Measurements from ENCODE around the gene BCL2A1. TPM values are rescaled to one million over a fixed set of nuclear protein-coding genes. Genes with fewer than 3 reads are reported as not detected.
"Not testable (repeated sequence)": the region's sequence is repeated elsewhere in the genome, so short reads cannot be mapped to it uniquely, and the experiment has no call there.

BCL2A1 gene
- total RNA-seq, 4 donors from 2014 or later, result 0.97 to 12.6 (median 1.3) TPM; not detected in 1

DNA sequence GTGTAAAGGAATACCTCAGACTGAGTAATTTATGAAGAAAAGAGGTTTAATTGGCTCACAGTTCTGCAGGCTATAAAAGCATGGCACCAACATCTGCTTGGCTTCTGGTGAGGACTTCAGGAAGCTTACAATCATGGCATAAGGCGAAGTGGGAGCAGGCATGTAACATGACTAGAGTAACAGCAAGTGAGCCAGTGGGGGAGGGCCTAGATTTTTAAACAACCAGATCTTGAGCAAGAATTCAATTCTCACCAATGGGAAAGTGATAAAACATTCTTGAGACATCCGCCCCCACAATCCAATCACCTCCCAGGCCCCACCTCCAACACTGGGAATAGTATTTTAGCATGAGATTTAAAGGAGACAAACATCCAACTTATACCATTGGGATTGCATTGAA, 44.2 kb upstream of the BCL2A1 start:
- Histone ChIP-seq H3K27ac (no peak overlapping the region), H3K36me3 (no peaks in the 10 kb centered on the region), H3K9me3 (no peaks in the 10 kb centered on the region), H3K4me3 (no peak overlapping the region), H3K27me3 (no peaks in the 10 kb centered on the region), H3K4me1 (no peaks in the 10 kb centered on the region)
- intact Hi-C loops (cut with DNase I; ENCODE audit: low total_unique reads), result no loop called here
- TF ChIP-seq, protein P1, sequence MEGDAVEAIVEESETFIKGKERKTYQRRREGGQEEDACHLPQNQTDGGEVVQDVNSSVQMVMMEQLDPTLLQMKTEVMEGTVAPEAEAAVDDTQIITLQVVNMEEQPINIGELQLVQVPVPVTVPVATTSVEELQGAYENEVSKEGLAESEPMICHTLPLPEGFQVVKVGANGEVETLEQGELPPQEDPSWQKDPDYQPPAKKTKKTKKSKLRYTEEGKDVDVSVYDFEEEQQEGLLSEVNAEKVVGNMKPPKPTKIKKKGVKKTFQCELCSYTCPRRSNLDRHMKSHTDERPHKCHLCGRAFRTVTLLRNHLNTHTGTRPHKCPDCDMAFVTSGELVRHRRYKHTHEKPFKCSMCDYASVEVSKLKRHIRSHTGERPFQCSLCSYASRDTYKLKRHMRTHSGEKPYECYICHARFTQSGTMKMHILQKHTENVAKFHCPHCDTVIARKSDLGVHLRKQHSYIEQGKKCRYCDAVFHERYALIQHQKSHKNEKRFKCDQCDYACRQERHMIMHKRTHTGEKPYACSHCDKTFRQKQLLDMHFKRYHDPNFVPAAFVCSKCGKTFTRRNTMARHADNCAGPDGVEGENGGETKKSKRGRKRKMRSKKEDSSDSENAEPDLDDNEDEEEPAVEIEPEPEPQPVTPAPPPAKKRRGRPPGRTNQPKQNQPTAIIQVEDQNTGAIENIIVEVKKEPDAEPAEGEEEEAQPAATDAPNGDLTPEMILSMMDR (IDR thresholded peaks at IDR 0.05), result no peak
- TF ChIP-seq POLR2A (IDR thresholded peaks at IDR 0.05), result no peak
- no peak for DNase-seq

DNA sequence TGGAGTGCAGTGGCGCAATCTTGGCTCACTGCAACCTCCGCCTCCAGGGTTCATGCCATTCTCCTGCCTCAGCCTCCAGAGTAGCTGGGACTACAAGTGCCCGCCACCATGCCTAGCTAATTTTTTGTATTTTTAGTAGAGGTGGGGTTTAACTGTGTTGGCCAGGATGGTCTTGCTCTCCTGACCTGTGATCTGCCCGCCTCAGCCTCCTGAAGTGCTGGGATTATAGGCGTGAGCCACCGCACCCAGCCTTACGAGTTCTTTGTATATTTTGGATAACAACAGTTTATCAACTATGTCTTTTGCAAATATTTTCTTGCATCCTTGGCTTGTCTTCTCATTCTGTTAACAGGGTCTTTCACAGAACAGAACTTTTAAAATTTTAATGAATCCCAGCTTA, 43.2 kb upstream of the BCL2A1 start:
- H3K27me3 ChIP-seq; H3K4me3 ChIP-seq; H3K4me1 ChIP-seq; DNase-seq; H3K36me3 ChIP-seq; H3K27ac ChIP-seq; H3K9me3 ChIP-seq; intact Hi-C loops (cut with DNase I; ENCODE audit: low total_unique reads): not testable (repeated sequence)

DNA sequence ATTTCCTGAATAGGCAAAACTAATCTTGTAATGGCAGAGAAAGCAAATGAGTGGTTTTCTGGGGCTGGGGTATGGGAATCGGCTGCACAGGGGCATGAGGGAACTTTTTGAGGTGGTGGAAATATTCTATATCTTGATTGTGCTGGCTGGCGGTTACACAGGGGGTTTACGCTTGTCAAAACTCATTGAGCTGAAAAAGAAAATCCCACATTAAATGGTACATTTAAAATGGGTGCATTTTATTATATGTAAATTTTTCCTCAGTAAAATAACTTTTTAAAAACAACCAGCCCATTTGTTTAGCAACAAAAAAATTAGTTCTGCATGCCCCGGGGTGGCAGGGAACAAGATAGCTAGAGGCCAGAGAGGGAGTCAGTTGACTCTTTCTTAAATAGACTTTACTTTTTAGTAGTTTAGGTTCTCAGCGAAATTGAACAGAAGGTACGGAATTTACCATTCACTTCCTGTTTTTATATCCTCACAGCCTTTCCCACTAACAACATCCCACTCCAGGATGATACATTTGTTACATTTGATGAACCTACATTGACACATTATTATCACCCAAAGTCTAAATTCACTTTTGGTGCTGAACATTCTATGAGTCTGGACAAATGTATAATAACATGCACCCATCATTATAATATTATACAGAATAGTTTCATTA, 41.2 kb upstream of the BCL2A1 start:
- DNase-seq, result no peak

DNA sequence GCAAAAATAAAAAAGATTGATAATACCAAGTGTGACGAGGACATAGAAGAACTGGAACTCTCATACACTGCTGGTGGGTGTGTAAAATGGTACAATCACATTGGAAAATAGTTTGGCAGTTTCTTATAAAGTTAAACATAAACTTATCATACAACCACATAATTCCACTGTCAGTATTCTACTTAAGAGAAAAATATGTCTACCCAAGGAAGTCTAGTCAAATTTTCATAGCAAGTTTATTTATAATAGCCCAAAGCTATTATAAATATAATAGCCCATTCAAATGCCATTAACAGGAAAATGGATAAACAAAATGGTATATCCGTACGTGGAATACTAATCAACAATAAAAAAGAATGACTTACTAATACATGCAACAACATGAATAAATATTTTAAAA, 40.6 kb upstream of the BCL2A1 start:
- intact Hi-C loops (cut with DNase I; ENCODE audit: low total_unique reads), result no loop called here
- no peak overlapping the region for H3K27ac ChIP-seq
- no peak for DNase-seq
- no peaks in the 10 kb centered on the region for H3K4me1 ChIP-seq
- TF ChIP-seq POLR2A (IDR thresholded peaks at IDR 0.05), result no peak
- TF ChIP-seq, protein P1 (IDR thresholded peaks at IDR 0.05), result no peak
- H3K4me3 ChIP-seq, result no peak overlapping the region
- no peaks in the 10 kb centered on the region for H3K27me3 ChIP-seq
- H3K9me3 ChIP-seq, result no peaks in the 10 kb centered on the region
- no peaks in the 10 kb centered on the region for H3K36me3 ChIP-seq

More for the DNA sequence above, 41.2 kb upstream of the BCL2A1 start:
- Histone ChIP-seq H3K27ac (no peak overlapping the region), H3K27me3 (no peaks in the 10 kb centered on the region), H3K9me3 (no peaks in the 10 kb centered on the region), H3K36me3 (no peaks in the 10 kb centered on the region), H3K4me3 (no peak overlapping the region), H3K4me1 (no peaks in the 10 kb centered on the region)
- intact Hi-C loops (cut with DNase I; ENCODE audit: low total_unique reads), result no loop called here
- TF ChIP-seq, protein P1 (IDR thresholded peaks at IDR 0.05), result no peak
- no peak for TF ChIP-seq POLR2A (IDR thresholded peaks at IDR 0.05)

DNA sequence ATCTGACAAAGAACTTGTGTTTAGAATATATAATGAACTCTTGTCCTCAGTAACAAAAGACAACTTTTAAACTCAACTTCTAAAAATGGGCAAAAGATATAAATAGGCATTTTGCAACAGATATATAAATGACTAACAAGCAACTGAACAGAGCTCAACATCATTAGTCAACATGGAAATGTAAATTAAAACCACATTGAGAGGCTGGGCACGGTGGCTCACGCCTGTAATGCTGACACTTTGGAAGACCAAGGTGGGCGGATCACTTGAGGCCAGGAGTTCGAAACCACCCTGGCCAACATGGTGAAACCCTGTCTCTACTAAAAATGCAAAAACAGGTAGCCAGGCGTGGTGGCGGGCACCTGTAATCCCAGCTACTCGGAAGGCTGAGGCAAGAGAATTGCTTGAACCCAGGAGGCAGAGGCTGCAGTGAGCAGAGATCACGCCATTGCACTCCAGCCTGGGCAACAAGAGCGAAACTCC, 40.1 kb upstream of the BCL2A1 start:
- H3K9me3 ChIP-seq; intact Hi-C loops (cut with DNase I; ENCODE audit: low total_unique reads); H3K36me3 ChIP-seq; H3K27me3 ChIP-seq; H3K4me3 ChIP-seq; H3K27ac ChIP-seq; DNase-seq; H3K4me1 ChIP-seq: not testable (repeated sequence)

DNA sequence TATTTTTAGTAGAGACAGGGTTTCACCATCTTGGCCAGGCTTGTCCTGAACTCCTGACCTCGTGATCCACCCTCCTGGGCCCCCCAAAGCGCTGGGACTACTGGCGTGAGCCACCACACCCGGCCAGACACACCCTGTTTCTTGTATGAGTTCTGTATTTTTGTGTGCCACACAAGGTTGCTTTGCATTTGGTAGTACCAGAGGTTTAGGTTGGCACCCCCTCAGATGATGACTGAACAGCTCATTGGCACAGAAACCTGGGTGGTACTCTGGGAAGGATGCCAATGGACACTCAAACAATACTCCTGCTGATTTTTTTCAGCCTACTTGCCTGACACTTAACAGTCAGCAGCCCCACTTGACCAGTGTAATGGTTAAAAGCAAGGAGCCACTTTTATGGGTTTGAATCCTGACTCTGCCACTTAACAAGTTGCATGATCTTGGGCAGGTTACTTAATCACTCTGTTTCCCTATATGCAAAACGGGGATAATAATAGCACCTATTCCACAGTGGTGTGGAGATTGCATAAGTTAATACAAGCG, 39.2 kb upstream of the BCL2A1 start:
- intact Hi-C loops (cut with DNase I; ENCODE audit: low total_unique reads), result no loop called here
- TF ChIP-seq, protein P1 (IDR thresholded peaks at IDR 0.05), result no peak
- TF ChIP-seq POLR2A (IDR thresholded peaks at IDR 0.05), result no peak

More for the DNA sequence above, 39.2 kb upstream of the BCL2A1 start:
- no peaks in the 10 kb centered on the region for H3K9me3 ChIP-seq
- no peaks in the 10 kb centered on the region for H3K27me3 ChIP-seq
- H3K4me3 ChIP-seq, result no peak overlapping the region
- no peak for DNase-seq
- no peaks in the 10 kb centered on the region for H3K4me1 ChIP-seq
- H3K36me3 ChIP-seq, result no peaks in the 10 kb centered on the region
- no peak overlapping the region for H3K27ac ChIP-seq

Data from uterus (tissue), 4 donors.